Germinal center (tissue), 1 donor: ENCODE results near the gene PAXX.

Experiments
- DNase-seq: peaks from one replicate; pipeline ENCODE4 v3.0.0; 2012; ENCODE audit warnings: mixed read lengths, low spot score

The PAXX gene

GRCh38 chr9:136965771-136966484 is 26.3 kb upstream of the PAXX start:
- DNase-seq, result no peak

- no peak for DNase-seq
Measured at GRCh38 chr9:136968333-136969127, 23.7 kb upstream of the PAXX start.

DNA sequence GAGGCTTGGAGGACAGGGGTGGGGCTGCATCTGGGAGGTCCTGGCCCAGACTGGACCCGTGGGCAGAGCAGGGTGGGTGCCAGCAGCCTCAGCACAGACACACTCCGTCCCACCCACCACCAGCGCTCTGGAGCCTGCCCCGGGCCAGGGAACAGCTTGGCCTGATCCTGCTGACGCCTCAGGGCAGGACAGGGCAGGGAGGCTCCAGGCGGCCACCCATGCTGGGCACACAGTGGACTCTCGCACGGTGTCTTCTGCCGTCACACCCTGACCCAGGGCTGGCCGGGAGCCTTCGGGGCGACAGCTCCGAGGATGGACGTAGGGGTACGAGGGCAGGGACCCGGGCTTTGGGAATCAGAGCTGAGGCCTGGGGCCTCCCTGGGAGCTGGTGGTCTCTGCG is 23.1 kb upstream of the PAXX start:
- no peak for DNase-seq

DNA sequence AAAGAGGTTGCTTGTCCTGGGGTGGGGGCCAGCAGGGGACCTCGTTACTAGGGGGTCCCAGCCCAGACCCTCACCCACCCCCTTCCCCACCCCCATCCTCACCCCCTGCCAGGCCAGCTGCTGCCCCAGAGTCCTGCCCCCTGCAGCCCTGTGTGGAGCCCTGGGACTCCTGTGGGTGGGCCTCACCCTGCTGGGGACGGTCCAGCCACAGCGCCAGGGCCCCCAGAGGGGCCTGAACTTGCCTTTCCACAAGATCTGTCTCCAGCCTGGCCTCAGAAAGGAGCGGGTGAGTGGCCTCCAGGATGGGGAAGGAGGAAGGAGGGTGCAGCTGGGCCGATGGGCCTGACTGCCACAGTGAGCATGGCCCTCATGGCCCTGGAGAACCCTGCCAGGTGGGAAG is 22.4 kb upstream of the PAXX start:
- no peak for DNase-seq

DNA sequence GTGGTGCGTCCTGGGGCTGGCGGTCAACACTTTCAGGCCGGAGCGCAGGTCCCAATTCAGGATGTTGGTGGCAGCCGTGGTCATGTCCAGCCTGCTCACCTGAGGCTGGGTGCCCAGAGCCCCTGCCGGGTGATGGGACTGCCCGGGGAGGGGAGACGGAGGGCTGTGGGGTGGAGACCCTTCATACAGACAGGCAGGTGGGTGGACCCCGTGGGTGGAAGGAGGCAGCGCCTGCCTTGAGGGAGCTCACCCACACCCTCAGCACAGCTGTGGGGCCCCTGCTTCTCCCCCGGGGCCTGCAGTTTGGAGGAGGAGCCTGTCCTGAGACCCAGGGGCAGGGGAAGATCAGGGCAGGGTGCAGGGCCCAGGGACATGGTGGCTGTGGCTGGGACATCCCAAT is 21.9 kb upstream of the PAXX start:
- DNase-seq, result no peak

GRCh38 chr9:136971746-136972145 is 20.5 kb upstream of the PAXX start:
- no peak for DNase-seq

GRCh38 chr9:136972335-136972734 is 19.9 kb upstream of the PAXX start:
- no peak for DNase-seq

DNA sequence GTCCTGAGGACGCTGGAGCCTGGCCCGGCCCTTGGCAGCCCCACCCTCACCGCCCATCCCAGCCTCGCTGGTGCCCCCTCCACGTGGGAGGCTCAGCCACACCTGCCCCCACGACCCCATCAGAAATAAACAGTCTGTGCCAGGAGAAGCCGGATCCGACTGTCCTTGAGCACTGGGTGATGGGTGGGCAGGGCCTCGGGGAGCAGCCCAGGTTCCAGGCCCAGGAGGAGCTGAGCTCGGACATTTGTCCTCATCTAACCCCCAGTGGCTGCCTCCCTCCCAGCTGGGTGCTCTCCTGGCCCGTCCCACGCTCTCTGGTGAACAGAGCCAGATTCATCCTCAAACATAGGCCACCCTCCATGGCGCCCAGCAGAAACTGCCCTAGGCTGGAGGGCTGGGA is 19.5 kb upstream of the PAXX start:
- no peak for DNase-seq

DNA sequence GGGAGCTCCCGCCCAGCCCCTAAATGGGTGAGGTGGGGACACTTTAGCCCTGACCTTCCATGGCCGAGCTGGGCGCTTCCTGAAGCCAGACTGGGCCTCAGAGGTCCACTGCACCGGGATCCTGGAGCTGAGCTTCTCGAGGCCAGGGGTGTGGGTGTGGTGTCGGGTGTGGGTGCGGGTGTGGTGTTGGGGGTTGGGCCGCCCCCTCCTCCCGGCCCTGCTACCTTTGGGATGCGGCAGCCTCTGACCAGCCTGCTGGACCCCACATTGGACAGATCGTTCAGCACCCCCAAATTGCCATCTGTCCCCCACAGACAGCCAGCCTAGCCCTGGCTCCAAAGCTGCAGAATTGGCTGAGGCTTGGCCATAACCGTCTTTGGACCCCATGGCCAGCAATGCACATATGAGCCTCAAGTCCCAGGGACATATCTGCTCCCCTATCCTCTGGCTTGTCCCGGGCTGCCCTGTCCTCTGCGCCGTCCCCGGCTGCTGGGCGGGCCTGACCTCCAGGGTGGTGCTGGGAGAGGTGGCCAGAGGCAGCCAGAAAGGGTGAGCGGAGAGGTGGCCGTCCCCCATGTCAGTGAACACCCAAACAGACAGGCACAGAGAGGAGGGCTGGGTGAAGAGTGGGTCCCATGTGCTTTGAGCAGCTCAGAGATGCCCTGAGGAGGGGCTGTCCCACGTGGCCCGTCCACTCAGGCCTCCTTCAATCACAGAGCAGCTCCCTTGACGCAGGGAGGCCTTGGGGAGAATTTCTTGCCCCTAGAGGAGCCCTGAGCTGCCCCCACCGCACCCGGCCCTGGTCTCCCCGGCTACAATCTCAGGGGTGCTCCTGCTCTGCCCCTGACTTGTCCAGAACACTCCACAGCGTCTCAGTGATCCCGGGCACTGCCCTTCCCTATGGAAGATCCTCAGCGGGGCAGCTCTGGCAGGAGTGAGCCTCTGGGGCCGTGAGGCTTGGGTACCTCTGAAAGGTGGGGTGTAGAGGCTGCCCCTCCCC is 18.3 kb upstream of the PAXX start:
- DNase-seq, result no peak

- no peak for DNase-seq
Measured at GRCh38 chr9:136974817-136975535, 17.2 kb upstream of the PAXX start.

DNA sequence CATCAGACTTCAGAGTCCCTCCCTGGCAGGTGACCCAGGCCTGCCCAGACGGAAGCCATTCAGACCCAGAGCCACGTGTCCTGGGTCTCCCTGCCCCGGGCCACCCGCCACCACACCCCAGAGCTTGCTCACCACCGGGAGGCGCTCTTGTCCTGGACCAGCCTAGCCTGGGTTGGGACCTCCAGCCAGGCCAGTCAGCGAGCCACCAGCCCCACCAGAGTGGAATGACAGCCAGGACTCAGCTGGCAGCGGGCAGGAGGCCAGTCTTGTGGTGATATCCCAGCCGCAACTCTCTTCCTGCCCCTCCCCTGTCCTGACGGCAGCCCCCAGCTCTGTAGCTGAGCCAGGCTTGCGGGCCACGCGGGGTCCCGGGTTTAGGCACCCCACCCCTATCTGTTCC is 16.6 kb upstream of the PAXX start:
- DNase-seq, result no peak

DNA sequence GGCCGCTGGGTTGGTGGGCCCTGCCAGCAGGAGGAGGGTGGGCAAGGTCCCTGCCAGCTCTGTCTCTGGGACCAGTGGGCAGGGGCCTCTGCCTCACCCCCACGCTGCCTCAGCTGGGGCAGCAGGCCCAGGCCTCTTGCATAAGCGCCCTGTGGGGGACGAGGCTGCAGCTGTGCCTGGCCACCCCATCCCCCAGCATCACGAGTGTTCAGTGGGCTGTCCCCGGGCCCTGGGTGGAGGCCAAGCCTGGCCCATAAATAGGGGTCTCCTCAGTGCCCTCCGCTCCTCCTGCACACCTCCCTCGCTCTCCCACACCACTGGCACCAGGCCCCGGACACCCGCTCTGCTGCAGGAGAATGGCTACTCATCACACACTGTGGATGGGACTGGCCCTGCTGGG is 15.0 kb upstream of the PAXX start, which contains the start of gene PTGDS:
PTGDS (plus strand) TSS at position 282 of the 400 bp plus-strand sequence; CDS start at position 357, 75 bp downstream.
- DNase-seq, result no peak

- DNase-seq, result no peak
Measured at GRCh38 chr9:136977649-136978072, 14.6 kb upstream of the PAXX start.

DNA sequence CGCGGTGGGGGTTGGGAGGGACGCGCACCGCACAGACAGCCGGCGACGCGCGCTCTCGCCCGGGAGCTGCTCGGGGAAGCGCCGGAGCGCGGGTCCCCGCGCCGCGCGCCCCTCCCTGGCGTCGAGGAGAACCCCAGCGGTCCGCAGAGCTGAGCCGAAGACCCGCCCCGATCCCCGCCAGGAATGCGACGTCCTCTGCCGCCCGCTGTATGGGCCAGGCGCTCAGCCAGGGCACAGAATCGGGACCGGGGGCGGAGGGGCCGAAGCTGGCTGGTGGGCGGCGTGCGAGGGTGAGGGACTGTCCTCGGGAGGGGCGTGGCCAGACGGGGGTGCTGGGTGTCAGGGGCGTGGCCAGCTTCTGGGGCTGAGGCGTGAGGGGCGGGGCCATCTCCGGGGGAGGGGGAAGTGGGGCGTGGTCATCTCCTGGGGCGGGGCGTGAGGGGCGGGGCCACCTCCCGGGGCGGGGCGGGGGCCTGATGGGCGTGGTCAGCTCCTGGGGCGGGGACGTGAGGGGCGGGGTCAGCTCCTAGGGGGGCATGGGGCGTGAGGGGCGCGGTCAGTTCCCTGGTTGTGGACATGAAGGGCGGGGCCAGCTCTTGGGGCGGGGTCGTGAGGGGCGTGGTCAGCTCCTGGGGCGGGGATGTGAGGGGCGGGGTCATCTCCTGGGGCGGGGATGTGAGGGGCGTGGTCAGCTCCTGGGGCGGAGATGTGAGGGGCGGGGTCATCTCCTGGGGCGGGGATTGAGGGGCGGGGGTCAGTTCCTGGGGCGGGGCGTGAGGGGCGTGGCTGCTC is 14.0 kb upstream of the PAXX start:
- peak; percentile 83 for DNase-seq

GRCh38 chr9:136978865-136979544 is 13.2 kb upstream of the PAXX start:
- DNase-seq, result no peak

- DNase-seq, result no peak
Measured at GRCh38 chr9:136979769-136980587, 12.2 kb upstream of the PAXX start.

DNA sequence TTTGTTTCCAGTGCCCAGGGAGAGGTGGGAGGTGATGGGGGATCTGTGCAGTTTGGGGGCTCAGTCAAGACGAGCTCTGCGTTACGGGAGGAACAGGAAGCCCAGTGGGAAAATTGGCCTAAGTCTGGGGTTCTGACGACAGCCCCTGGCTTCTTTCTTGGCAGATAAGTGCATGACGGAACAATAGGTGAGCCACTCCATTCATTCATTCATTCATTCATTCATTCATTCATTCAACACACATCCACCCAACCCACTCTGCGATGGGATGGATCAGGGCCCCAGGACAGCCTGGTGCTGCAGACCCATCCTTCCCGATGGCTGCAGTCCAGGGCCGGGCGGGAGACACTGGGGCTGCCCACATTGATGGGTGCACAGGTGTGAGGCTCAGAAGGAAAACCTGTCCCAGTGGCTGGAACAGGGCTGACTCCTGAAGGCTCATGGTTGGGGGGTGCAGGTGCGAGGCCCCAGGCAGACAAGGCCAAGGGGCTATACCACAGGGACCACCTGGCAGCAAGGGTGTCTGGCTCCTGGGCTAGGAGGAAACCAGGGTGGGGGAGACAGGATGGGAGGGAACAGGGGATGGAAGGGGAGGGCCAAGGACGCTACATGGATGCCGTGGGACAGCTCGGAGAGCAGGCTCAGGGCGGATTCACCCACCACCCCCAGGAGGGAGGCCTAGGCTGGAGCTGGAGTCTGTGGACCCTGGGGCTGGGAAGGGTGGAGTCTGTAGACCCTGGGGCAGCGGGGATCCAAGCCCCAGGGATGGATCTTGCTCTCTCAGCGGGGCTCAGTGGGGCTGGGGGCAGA is 11.3 kb upstream of the PAXX start:
- DNase-seq, result no peak

DNA sequence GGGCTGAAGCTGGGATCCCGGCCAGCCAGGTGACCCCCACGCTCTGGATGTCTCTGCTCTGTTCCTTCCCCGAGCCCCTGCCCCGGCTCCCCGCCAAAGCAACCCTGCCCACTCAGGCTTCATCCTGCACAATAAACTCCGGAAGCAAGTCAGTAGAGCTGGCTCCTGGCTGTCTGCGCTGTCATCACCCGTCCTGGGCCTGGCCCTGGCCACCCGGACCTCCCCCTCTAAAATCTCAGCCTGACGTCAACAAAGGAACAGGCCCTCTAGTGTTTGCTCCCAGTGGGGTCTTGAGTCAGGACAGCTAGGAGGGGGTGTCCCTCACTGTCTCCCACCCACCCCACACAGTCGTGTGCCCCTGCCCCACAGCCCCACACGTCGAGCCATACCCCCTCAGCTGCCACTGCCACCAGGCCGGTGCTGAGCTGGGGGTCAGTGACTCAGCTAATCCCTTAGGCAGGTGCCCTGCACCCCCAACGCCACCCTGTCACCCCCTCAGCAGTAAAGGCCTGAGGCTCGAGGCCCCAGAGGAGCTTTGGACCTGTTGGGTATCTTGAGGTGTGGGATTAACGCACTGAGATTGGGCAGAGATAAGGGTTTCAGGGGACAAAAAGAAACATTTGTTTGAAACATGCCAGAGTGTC is 10.5 kb upstream of the PAXX start:
- no peak for DNase-seq
